ENCODE measurements around the gene KLF1. TPM values are rescaled to one million over a fixed set of nuclear protein-coding genes. Genes with fewer than 3 reads are reported as not detected.

The KLF1 gene
- total and polyA plus RNA-seq, 2 of the 8 experiments (the other 6 are each of a cell fraction or from before 2014, with no cell fraction given): 0.84 to 0.91 TPM

DNA sequence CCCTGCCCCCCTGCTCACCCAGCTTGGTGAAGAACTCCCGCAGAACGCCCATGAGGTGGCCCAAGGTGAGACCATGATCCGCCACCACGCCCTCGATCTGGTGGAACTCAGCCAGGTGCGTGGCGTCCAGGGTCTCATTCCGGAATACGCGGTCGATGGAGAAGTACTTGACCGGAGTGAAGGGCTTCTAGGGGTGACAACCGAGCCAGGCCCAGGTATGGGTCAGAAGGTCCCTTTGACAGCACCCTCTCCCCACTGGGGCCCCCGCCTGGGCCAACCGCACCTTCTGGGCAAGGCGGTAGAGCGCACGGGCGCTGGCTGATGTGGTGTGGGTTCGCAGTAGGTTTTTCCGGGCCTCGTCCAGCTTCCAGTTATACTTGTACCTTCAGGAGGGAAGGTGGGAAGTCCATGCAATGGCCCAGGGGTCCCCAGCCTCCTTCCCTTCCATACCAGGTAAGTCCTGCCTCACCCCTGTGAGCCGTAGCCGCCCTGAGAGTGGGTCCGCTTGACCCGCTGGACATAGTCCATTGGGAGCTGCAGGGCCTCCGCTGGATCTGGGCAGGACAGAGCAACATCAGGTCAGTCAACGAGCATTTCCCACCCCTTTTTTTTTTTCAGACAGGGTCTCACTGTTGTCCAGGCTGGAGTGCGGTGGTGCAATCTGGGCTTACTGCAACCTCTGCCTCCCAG is 37.8 kb upstream of the KLF1 start:
- no peak for DNase-seq (ENCODE audit: low read depth in 1 of 2, low spot score in 2 of 2)
- POLR2A ChIA-PET (ENCODE audit: partially characterized antibody): interaction anchor here (1.0 to 13.9 kb wide), 4 partner anchors 8 to 23 kb away, joined by 3 to 180 read pairs (median 15); partner anchors contain the start of genes CALR and FARSA

More for the DNA sequence above, 37.8 kb upstream of the KLF1 start:
- Histone ChIP-seq H3K56ac (replicated peaks; ENCODE audit: insufficient read length, low read depth, low read length) (no peak overlapping the region), H3K27ac (ENCODE audit: low read depth, low read length) (no peak overlapping the region), H2BK15ac (ENCODE audit: low read length) (no peak overlapping the region), H3K27me3 (replicated peaks in 1 of 4; ENCODE audit: control insufficient read depth in 3 of 4, extremely low read depth in 1 of 4, insufficient read depth in 3 of 4, low read length in 3 of 4) (no peaks in the 10 kb centered on the region), H4K8ac (ENCODE audit: extremely low read depth, insufficient read depth, low read length) (no peak overlapping the region; the same call in 1 of the 2 replicates), H3K4ac (replicated peaks; ENCODE audit: insufficient read length, low read depth, low read length) (no peak overlapping the region), H3K4me2 (ENCODE audit: insufficient read depth in 1 of 2, low read depth in 2 of 2, low read length in 2 of 2) (no peak overlapping the region), H3K79me1 (ENCODE audit: low read depth, low read length) (no peaks in the 10 kb centered on the region; the same call in 1 of the 2 replicates), H3K23me2 (ENCODE audit: low read depth, low read length) (no peaks in the 10 kb centered on the region), H3K14ac (ENCODE audit: insufficient read length) (no peak overlapping the region), H3K9ac (replicated peaks in 1 of 4; ENCODE audit: extremely low read depth in 1 of 4, low read depth in 3 of 4, low read length in 3 of 4) (no peak overlapping the region), H3K9me3 (ENCODE audit: insufficient read depth in 2 of 2, low read depth in 1 of 2, low read length in 1 of 2) (no peaks in the 10 kb centered on the region; a peak in 1 of 4 replicates), H4K91ac (replicated peaks; ENCODE audit: insufficient read length, low read length) (no peak overlapping the region), H4K20me1 (replicated peaks in 1 of 2; ENCODE audit: control insufficient read depth in 1 of 2, insufficient read depth in 2 of 2, low read length in 2 of 2) (peaks cover 0 to 3% of the 10 kb centered on the region in 2 experiments), H2AFZ (ENCODE audit: low read length) (no peak overlapping the region), H3K4me1 (replicated peaks in 1 of 4; ENCODE audit: control insufficient read depth in 3 of 4, insufficient read depth in 4 of 4, low read length in 3 of 4) (no peaks in the 10 kb centered on the region), H3K36me3 (ENCODE audit: control insufficient read depth in 2 of 4, insufficient read depth in 4 of 4, low read length in 3 of 4) (peaks cover 37 to 73% (median 51%) of the 10 kb centered on the region in 4 experiments), H4K5ac (ENCODE audit: insufficient read length, low read depth, low read length) (no peak overlapping the region), H2AK5ac (ENCODE audit: low read depth, low read length) (no peak overlapping the region), H2BK20ac (ENCODE audit: low read length) (no peak overlapping the region), H2BK120ac (replicated peaks; ENCODE audit: low read depth, low read length) (no peak overlapping the region), H3K18ac (ENCODE audit: extremely low read depth, low read length) (no peak overlapping the region), H3K23ac (ENCODE audit: insufficient read length) (no peak overlapping the region), H2BK12ac (ENCODE audit: low read depth, low read length) (no peak overlapping the region), H2BK5ac (ENCODE audit: low read depth, low read length) (no peak overlapping the region), H3K4me3 (ENCODE audit: extremely low read depth in 1 of 4, insufficient read depth in 2 of 4, low read depth in 3 of 4, low read length in 4 of 4) (no peak overlapping the region), H3K79me2 (ENCODE audit: control insufficient read depth in 1 of 2, insufficient read depth in 2 of 2, low read length in 2 of 2) (no peaks in the 10 kb centered on the region)
- no peak for FAIRE-seq
- CTCF ChIA-PET (ENCODE audit: partially characterized antibody): interaction anchor here (1.5 kb wide), 2 partner anchors 8 to 77 kb away, joined by 4 read pairs; partner anchors contain the start of gene FARSA
- TF ChIP-seq KDM5A (IDR thresholded peaks at IDR 0.05; ENCODE audit: low read length): no peak
- TF ChIP-seq CHD1 (IDR thresholded peaks at IDR 0.05; ENCODE audit: low read depth, low read length): no peak
- TF ChIP-seq FOSL1 (IDR thresholded peaks at IDR 0.05; ENCODE audit: insufficient read depth, low read depth, low read length): no peak
- TF ChIP-seq SP4 (IDR thresholded peaks at IDR 0.05; ENCODE audit: low read length): no peak
- TF ChIP-seq KDM4A (IDR thresholded peaks at IDR 0.05; ENCODE audit: low read depth, low read length, severe bottlenecking): no peak
- no peak for TF ChIP-seq ZNF274 (IDR thresholded peaks at IDR 0.05; ENCODE audit: borderline replicate concordance, extremely low read depth, low read length)
- TF ChIP-seq, protein P1, sequence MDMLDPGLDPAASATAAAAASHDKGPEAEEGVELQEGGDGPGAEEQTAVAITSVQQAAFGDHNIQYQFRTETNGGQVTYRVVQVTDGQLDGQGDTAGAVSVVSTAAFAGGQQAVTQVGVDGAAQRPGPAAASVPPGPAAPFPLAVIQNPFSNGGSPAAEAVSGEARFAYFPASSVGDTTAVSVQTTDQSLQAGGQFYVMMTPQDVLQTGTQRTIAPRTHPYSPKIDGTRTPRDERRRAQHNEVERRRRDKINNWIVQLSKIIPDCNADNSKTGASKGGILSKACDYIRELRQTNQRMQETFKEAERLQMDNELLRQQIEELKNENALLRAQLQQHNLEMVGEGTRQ (IDR thresholded peaks at IDR 0.05; ENCODE audit: low read length): no peak
- WGBS, 2 experiments (ENCODE audit: extremely low coverage in 1 of 2, insufficient coverage in 1 of 2, insufficient read length in 1 of 2, insufficient replicate concordance in 2 of 2, low coverage in 1 of 2, low lambda C conversion rate in 2 of 2, missing lambda C conversion rate in 1 of 2): 95% methylated on average over 26 of the region's 29 CpGs; no CpG with 5 or more reads in 1 of the 2 experiments

All from H1 (cell line).